CD4-positive, CD25-positive, alpha-beta regulatory T cell (primary cell): ENCODE measurements around the gene TRIM38. TPM values are rescaled to one million over a fixed set of nuclear protein-coding genes. Genes with fewer than 3 reads are reported as not detected.

Experiments used
- ATAC-seq, 2 donors: fragments of 150-1000 bp; cut with Tn5 transposase; one replicate each; pipeline ENCODE4 v1.10.0; 2021; ENCODE audit warnings: low read depth in 2 of 2, moderate number of reproducible peaks in 2 of 2, moderate library complexity in 1 of 2
- DNase-seq, 3 donors: peaks; one replicate each; pipeline versions ENCODE4 v3.0.0 to v3.0.0-alpha.2; 2012 to 2022; ENCODE audit warnings: mixed read lengths in 1 of 3
- H3K27ac ChIP-seq: one replicate; pipeline ENCODE4 v1.7.0; 2013; ENCODE audit warnings: mild to moderate bottlenecking, low read length; ENCODE audit not compliant: insufficient read depth, poor library complexity, severe bottlenecking
- H3K27me3 ChIP-seq: one replicate; pipeline ENCODE4 v1.7.0; 2013; ENCODE audit warnings: low read length; ENCODE audit not compliant: control insufficient read depth, insufficient read depth
- H3K36me3 ChIP-seq: one replicate; pipeline ENCODE4 v1.7.0; 2013; ENCODE audit warnings: mild to moderate bottlenecking, low read length, moderate library complexity; ENCODE audit not compliant: control insufficient read depth, insufficient read depth
- H3K4me1 ChIP-seq: 2 replicates; pipeline ENCODE4 v1.7.0; 2013; ENCODE audit warnings: mild to moderate bottlenecking, low read length; ENCODE audit not compliant: insufficient read depth, control insufficient read depth, poor library complexity, severe bottlenecking
- H3K4me3 ChIP-seq: one replicate; pipeline ENCODE4 v1.7.0; 2013; ENCODE audit warnings: low read depth, mild to moderate bottlenecking, low read length, moderate library complexity
- H3K9me3 ChIP-seq, 2 experiments: 1 replicate in 1 of 2; 2 replicates in 1 of 2; pipeline ENCODE4 v1.7.0; 2013; ENCODE audit warnings: low read length in 2 of 2, mild to moderate bottlenecking in 1 of 2, moderate library complexity in 1 of 2; ENCODE audit not compliant: control insufficient read depth in 2 of 2
- H3K27ac Mint-ChIP-seq, 3 donors: one replicate each; pipeline ENCODE4 v1.8.0; 2020 to 2022; ENCODE audit warnings: mild to moderate bottlenecking in 3 of 3, mixed read lengths in 3 of 3, moderate library complexity in 2 of 3
- H3K27me3 Mint-ChIP-seq: one replicate; pipeline ENCODE4 v1.8.0; 2022; ENCODE audit warnings: mild to moderate bottlenecking, mixed read lengths
- H3K36me3 Mint-ChIP-seq: one replicate; pipeline ENCODE4 v1.8.0; 2020; ENCODE audit warnings: mixed read lengths
- H3K4me1 Mint-ChIP-seq, 4 donors: one replicate each; pipeline ENCODE4 v1.8.0; 2020 to 2022; ENCODE audit warnings: mixed read lengths in 4 of 4, mild to moderate bottlenecking in 1 of 4
- H3K4me3 Mint-ChIP-seq, 4 donors: one replicate each; pipeline ENCODE4 v1.8.0; 2020 to 2022; ENCODE audit warnings: mild to moderate bottlenecking in 4 of 4, mixed read lengths in 4 of 4, moderate library complexity in 3 of 4
- H3K9me3 Mint-ChIP-seq, 7 donors: one replicate each; pipeline ENCODE4 v1.8.0; 2020 to 2022; ENCODE audit warnings: mixed read lengths in 7 of 7, mild to moderate bottlenecking in 3 of 7, moderate library complexity in 2 of 7
- polyA plus RNA-seq, 4 donors: library from polyadenylated mRNA; unstranded; fragments of 300-500 nt; fragmentation: Illumina TruSeq; gene quantifications; one replicate each; pipeline ENCODE4 v1.2.3, GENCODE V29; 2021
- total RNA-seq: library from RNA; stranded (reverse); gene quantifications from one replicate; pipeline ENCODE4 v1.2.3, GENCODE V29; 2022

Gene TRIM38
- total and polyA plus RNA-seq, 5 donors from 2014 or later, result 6.6 to 22.9 (median 8.9) TPM

- Mint-ChIP-seq H3K36me3 (peaks cover 4% of the 10 kb centered on the region), H3K4me1 (peaks cover 0 to 66% (median 43%) of the 10 kb centered on the region in 4 donors), H3K9me3 (peaks cover 0 to 3% (median 0%) of the 10 kb centered on the region in 7 donors), H3K27ac (peak overlapping the region; percentile 97 to 100 (median 99)), H3K27me3 (peaks cover 10% of the 10 kb centered on the region), H3K4me3 (peak overlapping the region in 2 of 4 donors; percentile 10 to 95)
- Histone ChIP-seq H3K4me3 (no peak overlapping the region), H3K27me3 (no peaks in the 10 kb centered on the region), H3K4me1 (peaks cover 43% of the 10 kb centered on the region), H3K36me3 (peaks cover 7% of the 10 kb centered on the region), H3K27ac (peak overlapping the region; percentile 92), H3K9me3 (no peaks in the 10 kb centered on the region)
- DNase-seq (no peak), ATAC-seq (no peak)
Observed at GRCh38 chr6:25960734-25961133, 1.9 kb upstream of the TRIM38 start.

DNA sequence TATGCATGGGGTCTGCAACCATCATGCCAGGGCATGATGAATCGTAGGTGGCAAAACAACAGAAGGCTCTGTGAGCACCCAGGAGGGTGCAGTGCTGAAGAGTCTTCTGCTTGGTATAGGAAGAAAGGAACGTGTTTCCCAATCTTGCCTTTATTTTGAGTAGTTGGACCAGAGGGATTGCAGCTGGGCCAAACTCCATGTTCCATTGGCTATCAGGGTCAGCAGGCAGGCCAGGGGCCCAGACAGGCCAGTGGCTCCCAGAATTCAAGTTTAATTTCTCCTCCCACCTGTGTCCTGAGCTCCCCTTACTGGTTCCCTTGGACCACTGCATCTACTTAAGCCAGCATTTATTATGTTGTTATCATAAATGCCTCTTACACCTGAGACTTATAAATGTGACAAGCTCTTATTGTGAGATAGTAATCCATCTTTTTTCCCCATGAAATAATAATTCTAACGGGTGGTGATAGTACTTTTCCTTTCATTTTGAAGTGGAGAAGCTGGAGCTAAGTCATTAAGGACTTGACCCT lies 918 bp upstream of the TRIM38 start:
- Mint-ChIP-seq H3K27me3 (peaks cover 10% of the 10 kb centered on the region), H3K4me3 (peak overlapping the region; percentile 95 to 100 (median 98)), H3K27ac (peak overlapping the region; percentile 97 to 100 (median 99)), H3K36me3 (peaks cover 10% of the 10 kb centered on the region), H3K4me1 (peaks cover 4 to 75% (median 50%) of the 10 kb centered on the region in 4 donors), H3K9me3 (peaks cover 0 to 3% (median 0%) of the 10 kb centered on the region in 7 donors)
- ATAC-seq, result no peak
- Histone ChIP-seq H3K9me3 (no peaks in the 10 kb centered on the region), H3K4me1 (peaks cover 53% of the 10 kb centered on the region), H3K27me3 (no peaks in the 10 kb centered on the region), H3K27ac (peak overlapping the region; percentile 92), H3K4me3 (peak overlapping the region; percentile 97), H3K36me3 (peaks cover 16% of the 10 kb centered on the region)
- DNase-seq, result no peak

DNA sequence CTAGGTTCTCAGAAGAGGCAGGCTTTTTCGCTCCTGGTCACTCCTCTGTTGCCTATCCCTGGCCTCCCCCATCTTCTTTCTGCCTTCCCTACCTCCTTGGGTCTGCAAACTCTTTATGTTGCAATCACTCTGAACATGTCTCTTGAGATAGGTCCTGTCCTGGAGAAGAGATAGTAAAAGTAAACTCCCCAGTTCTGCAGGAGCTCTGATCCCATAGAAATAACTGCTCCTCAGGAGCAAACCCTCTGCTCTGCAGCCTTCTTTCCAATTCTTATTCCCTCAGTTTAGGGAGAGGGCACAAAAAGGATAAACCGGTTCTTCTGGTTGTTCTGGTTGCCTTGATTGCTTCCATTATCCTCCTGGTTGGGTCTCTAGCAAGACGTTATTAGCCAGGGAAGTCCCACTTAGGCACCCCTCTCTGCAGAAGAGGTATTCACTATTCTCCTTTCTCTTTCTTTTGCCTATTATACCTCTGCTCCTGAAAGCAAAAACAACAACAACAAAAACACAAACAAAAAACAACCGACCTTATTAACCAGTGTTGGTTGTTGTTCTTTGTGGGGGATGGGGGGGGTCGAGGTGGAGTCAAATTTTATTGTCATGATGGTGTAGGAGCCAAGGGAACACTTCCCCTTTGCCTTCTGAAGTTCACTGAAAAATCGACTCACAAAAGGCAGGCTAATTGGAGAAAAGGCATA lies 973 bp downstream of the TRIM38 start:
- H3K27ac Mint-ChIP-seq, result peak overlapping the region; percentile 94 to 99 (median 97)
- ATAC-seq, result no peak
- peaks cover 0 to 3% (median 0%) of the 10 kb centered on the region in 7 donors for H3K9me3 Mint-ChIP-seq
- no peaks in the 10 kb centered on the region for H3K27me3 ChIP-seq
- peak overlapping the region; percentile 97 for H3K4me3 ChIP-seq
- H3K27ac ChIP-seq, result peak overlapping the region; percentile 92
- peaks cover 71% of the 10 kb centered on the region for H3K4me1 ChIP-seq
- H3K27me3 Mint-ChIP-seq, result peaks cover under 1% of the 10 kb centered on the region
- H3K4me1 Mint-ChIP-seq, result peaks cover 20 to 90% (median 65%) of the 10 kb centered on the region in 4 donors
- H3K9me3 ChIP-seq, result no peaks in the 10 kb centered on the region
- no peak for DNase-seq
- peak overlapping the region; percentile 92 to 100 (median 97) for H3K4me3 Mint-ChIP-seq
- peaks cover 27% of the 10 kb centered on the region for H3K36me3 Mint-ChIP-seq
- peaks cover 34% of the 10 kb centered on the region for H3K36me3 ChIP-seq

- Mint-ChIP-seq H3K27me3 (no peaks in the 10 kb centered on the region), H3K9me3 (no peaks in the 10 kb centered on the region), H3K27ac (peak overlapping the region in 2 of 3 donors; percentile 74 to 97), H3K36me3 (peaks cover 36% of the 10 kb centered on the region), H3K4me1 (peaks cover 20 to 85% (median 67%) of the 10 kb centered on the region in 4 donors), H3K4me3 (peak overlapping the region; percentile 77 to 95 (median 90))
- Histone ChIP-seq H3K9me3 (no peaks in the 10 kb centered on the region), H3K36me3 (peaks cover 48% of the 10 kb centered on the region), H3K27ac (no peak overlapping the region), H3K4me1 (peaks cover 73% of the 10 kb centered on the region), H3K27me3 (no peaks in the 10 kb centered on the region), H3K4me3 (peak overlapping the region; percentile 97)
- ATAC-seq (no peak), DNase-seq (no peak)
Observed at GRCh38 chr6:25965058-25965457, 2.5 kb downstream of the TRIM38 start.

GRCh38 chr6:25966711-25967110 lies 4.1 kb downstream of the TRIM38 start:
- peaks cover 50% of the 10 kb centered on the region for H3K36me3 Mint-ChIP-seq
- Histone ChIP-seq H3K27me3 (no peaks in the 10 kb centered on the region), H3K27ac (no peak overlapping the region), H3K36me3 (peaks cover 65% of the 10 kb centered on the region), H3K4me1 (peaks cover 66% of the 10 kb centered on the region), H3K4me3 (peak overlapping the region; percentile 57), H3K9me3 (no peaks in the 10 kb centered on the region)
- H3K27me3 Mint-ChIP-seq, result no peaks in the 10 kb centered on the region
- DNase-seq (no peak), ATAC-seq (no peak)
- H3K27ac Mint-ChIP-seq, result peak overlapping the region; percentile 63 to 97 (median 90)
- no peaks in the 10 kb centered on the region for H3K9me3 Mint-ChIP-seq
- H3K4me1 Mint-ChIP-seq, result peaks cover 29 to 84% (median 63%) of the 10 kb centered on the region in 4 donors
- H3K4me3 Mint-ChIP-seq, result peak overlapping the region; percentile 77 to 86 (median 84)

DNA sequence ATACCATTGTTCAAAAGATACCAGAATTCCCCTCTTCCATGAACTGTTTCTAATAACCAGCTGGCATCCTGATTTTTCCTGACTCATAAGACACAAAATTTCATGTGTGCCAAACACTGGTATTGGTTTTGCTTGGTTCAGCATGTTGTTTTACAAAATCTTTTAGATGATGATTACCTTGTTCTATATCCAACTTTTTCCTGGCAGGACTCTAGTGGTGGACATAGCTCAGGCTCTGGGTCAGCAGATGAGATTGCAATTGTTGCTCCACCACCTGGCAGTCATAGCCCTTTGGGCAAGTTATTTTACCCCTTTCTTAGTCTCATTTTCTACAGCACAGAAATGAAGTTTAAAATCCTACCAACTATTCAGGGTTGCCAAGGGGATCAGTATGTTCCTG lies 6.2 kb downstream of the TRIM38 start:
- Histone ChIP-seq H3K9me3 (no peaks in the 10 kb centered on the region), H3K27me3 (no peaks in the 10 kb centered on the region), H3K36me3 (peaks cover 85% of the 10 kb centered on the region), H3K4me1 (peaks cover 57% of the 10 kb centered on the region), H3K27ac (no peak overlapping the region), H3K4me3 (peak overlapping the region; percentile 57)
- Mint-ChIP-seq H3K4me1 (peaks cover 29 to 85% (median 59%) of the 10 kb centered on the region in 4 donors), H3K27me3 (no peaks in the 10 kb centered on the region), H3K4me3 (peak overlapping the region; percentile 64 to 82 (median 78)), H3K9me3 (no peaks in the 10 kb centered on the region), H3K36me3 (peaks cover 69% of the 10 kb centered on the region), H3K27ac (peak overlapping the region; percentile 2 to 78 (median 67))
- DNase-seq (no peak), ATAC-seq (no peak)

GRCh38 chr6:25971187-25971821 lies 8.7 kb downstream of the TRIM38 start:
- Histone ChIP-seq H3K27ac (no peak overlapping the region), H3K9me3 (no peaks in the 10 kb centered on the region), H3K27me3 (no peaks in the 10 kb centered on the region), H3K36me3 (peaks cover 98% of the 10 kb centered on the region), H3K4me3 (no peak overlapping the region), H3K4me1 (peaks cover 32% of the 10 kb centered on the region)
- DNase-seq (no peak), ATAC-seq (no peak)
- Mint-ChIP-seq H3K27ac (peak overlapping the region in 2 of 3 donors; percentile 70 to 86), H3K4me1 (peaks cover 33 to 69% (median 56%) of the 10 kb centered on the region in 4 donors), H3K9me3 (no peaks in the 10 kb centered on the region), H3K27me3 (peaks cover 4% of the 10 kb centered on the region), H3K4me3 (peak overlapping the region in 2 of 4 donors; percentile 20 to 50), H3K36me3 (peaks cover 73% of the 10 kb centered on the region)
